K562 treated with DMSO at 1 percent for 48 hours (cell line): ENCODE results near the gene UCN3. TPM values are rescaled to one million over a fixed set of nuclear protein-coding genes. Genes with fewer than 3 reads are reported as not detected.

Source experiments
- total RNA-seq: library from RNA; unstranded; fragments of 300-600 nt; gene quantifications from 2 replicates; pipeline ENCODE4 v1.2.3, GENCODE V29; 2022; ENCODE audit warnings: low replicate concordance; ENCODE audit errors: extremely low read depth

Gene UCN3
- total RNA-seq: not detected in 2 replicates

GRCh38 chr10:5364890-5365338 lies at the start of gene UCN3:
Gene UCN3 (plus strand): TSS chr10:5364966. CDS start chr10:5373721, 8,755 bp downstream.

GRCh38 chr10:5404208-5405041 lies 39.7 kb downstream of the UCN3 start, which contains the start of gene TUBAL3:
Gene TUBAL3 (minus strand): TSS chr10:5404828. CDS start chr10:5404792, 36 bp downstream.

GRCh38 chr10:5412277-5412941 lies 47.6 kb downstream of the UCN3 start, which contains the start of gene NET1:
Gene NET1 (plus strand): TSS chr10:5412557. CDS start chr10:5412693, 136 bp downstream.

Other genes starting within 250 kb of the UCN3 start
- gene AKR1C8, start 179.8 kb upstream of the UCN3 start, total RNA-seq: not detected in 2 replicates
- gene AKR1C4, start 168.1 kb upstream of the UCN3 start, total RNA-seq: not detected in 2 replicates
- not detected in 2 replicates for gene TUBAL3, start 39.9 kb downstream of the UCN3 start, total RNA-seq
- 108 TPM in 1 of 2 replicates, not detected in the other for gene NET1, start 47.6 kb downstream of the UCN3 start, total RNA-seq
- gene CALML5, start 134.6 kb downstream of the UCN3 start, total RNA-seq: not detected in 2 replicates
- gene CALML3, start 160.0 kb downstream of the UCN3 start, total RNA-seq: not detected in 2 replicates